Fibroblast of pulmonary artery (primary cell): Measurements from ENCODE around the gene KRTAP4-7.
A peak's percentile ranks its signal among the peaks of the same experiment; 100 is the strongest.
"Not testable (repeated sequence)": the region's sequence is repeated elsewhere in the genome, so short reads cannot be mapped to it uniquely, and the experiment has no call there.

ENCODE experiments used
- DNase-seq: peaks from one replicate; pipeline ENCODE4 v3.0.0-alpha.2; 2010; ENCODE audit warnings: low read depth
- H3K4me3 ChIP-seq: replicated peaks from 2 replicates; pipeline ENCODE4 v1.5.1; 2011; ENCODE audit warnings: low read depth, mild to moderate bottlenecking, control low read depth, low read length, moderate library complexity
- CTCF ChIP-seq: IDR thresholded peaks from 2 replicates; pipeline ENCODE4 v1.5.1; 2011; ENCODE audit warnings: mild to moderate bottlenecking, control low read depth, low read length, inconsistent platforms; ENCODE audit errors: missing control alignments

KRTAP4-7 gene

DNA sequence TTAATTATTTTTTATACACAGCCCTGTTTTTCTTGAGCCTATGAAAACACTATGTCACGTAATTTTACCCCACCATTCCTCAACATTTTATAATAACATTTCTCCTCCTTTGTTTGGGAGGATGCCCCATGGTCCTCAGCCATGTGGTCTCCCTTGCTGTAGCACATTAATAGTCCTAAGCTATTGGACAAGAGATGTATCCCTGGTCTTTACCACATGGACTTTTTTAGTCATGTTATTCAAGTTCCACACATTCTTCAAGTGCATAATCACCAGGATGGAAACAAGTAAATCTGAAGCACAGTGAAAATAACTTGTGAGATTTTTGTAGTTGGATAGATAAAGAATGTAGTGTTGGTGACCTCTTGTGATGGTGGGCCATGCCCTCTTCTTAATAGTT lies 22.0 kb upstream of the KRTAP4-7 start:
- H3K4me3 ChIP-seq, result no peak overlapping the region
- no peak for TF ChIP-seq CTCF
- DNase-seq, result peak; percentile 65

- no peak for DNase-seq
- TF ChIP-seq CTCF, result no peak
- no peak overlapping the region for H3K4me3 ChIP-seq
These were observed 20.5 kb upstream of the KRTAP4-7 start for GRCh38 chr17:41063449-41063848.

DNA sequence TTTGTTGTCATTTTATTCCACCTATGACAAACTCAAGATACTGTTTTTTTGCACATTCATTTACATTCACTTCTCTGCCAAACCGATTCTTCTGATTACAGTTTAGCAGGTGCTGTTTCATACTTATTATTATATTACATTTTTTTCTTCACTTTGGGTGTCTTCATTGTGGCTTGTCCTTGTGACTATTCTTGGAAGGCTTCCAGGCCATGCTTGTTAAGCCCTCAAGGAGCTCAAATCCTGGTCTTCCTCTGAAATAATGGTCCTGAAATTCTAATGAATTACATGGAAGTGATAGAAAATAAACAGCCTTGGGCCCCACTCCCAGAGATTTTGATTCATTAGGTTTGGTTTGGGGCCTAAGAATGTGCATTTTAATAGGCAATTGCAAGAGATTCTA lies 19.6 kb upstream of the KRTAP4-7 start:
- no peak for TF ChIP-seq CTCF
- DNase-seq, result no peak
- no peak overlapping the region for H3K4me3 ChIP-seq

GRCh38 chr17:41065016-41065689 lies 18.8 kb upstream of the KRTAP4-7 start:
- not testable (repeated sequence) for H3K4me3 ChIP-seq, DNase-seq

- no peak within 1 kb of the TSS for H3K4me3 ChIP-seq
- peak; percentile 49 for DNase-seq
- TF ChIP-seq CTCF, result no peak
These were observed 17.9 kb upstream of the KRTAP4-7 start, which contains the start of gene KRTAP2-4 for GRCh38 chr17:41065829-41066624. KRTAP2-4 (minus strand) TSS chr17:41065879; CDS start chr17:41065845, 34 bp downstream.

DNA sequence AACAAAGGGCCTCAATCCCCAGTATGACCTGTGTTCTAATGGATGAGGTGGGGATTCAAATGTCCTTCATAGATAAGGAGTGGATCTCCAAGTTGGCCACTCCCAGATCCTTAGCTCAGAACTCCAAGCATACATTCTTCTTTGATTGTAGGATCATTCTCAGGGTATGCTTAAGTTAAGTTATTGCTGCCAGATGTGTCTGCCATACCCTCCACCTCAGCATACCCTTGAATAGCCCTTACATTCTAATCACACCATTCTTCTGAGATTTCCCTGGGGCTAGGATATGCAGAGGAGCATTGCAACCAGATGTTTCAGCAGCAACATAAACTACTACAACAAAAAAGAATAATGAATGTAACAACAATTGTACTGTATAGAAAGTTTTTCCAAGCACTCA lies 16.7 kb upstream of the KRTAP4-7 start:
- DNase-seq, result no peak
- TF ChIP-seq CTCF, result no peak
- no peak overlapping the region for H3K4me3 ChIP-seq

DNA sequence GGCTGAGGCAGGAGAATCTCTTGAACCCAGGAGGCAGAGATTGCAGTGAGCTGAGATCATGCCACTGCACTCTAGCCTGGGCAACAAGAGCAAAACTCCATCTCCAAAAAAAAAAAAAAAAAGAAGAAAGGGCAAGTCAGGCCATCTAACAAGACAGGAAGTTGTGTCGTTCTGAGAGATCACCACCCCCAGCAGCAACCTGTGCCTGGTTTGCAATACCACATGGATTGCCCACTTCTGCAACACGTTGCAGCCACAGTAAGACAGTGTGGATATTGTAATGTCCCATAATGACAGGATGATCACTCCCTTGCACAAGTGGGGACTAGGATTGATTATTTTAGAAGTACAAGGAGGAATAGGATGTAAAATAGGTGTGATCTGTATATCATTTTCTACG lies 14.9 kb upstream of the KRTAP4-7 start:
- no peak overlapping the region for H3K4me3 ChIP-seq
- DNase-seq, result no peak
- TF ChIP-seq CTCF, result no peak
